ENCODE data around the gene PRICKLE2.

The PRICKLE2 gene

GRCh38 chr3:64178419-64178818 is 46.8 kb downstream of the PRICKLE2 start:
- no peak for TF ChIP-seq ZFX (IDR thresholded peaks at IDR 0.05; ENCODE audit: borderline replicate concordance)
- TF ChIP-seq, protein P1, sequence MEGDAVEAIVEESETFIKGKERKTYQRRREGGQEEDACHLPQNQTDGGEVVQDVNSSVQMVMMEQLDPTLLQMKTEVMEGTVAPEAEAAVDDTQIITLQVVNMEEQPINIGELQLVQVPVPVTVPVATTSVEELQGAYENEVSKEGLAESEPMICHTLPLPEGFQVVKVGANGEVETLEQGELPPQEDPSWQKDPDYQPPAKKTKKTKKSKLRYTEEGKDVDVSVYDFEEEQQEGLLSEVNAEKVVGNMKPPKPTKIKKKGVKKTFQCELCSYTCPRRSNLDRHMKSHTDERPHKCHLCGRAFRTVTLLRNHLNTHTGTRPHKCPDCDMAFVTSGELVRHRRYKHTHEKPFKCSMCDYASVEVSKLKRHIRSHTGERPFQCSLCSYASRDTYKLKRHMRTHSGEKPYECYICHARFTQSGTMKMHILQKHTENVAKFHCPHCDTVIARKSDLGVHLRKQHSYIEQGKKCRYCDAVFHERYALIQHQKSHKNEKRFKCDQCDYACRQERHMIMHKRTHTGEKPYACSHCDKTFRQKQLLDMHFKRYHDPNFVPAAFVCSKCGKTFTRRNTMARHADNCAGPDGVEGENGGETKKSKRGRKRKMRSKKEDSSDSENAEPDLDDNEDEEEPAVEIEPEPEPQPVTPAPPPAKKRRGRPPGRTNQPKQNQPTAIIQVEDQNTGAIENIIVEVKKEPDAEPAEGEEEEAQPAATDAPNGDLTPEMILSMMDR (IDR thresholded peaks at IDR 0.05): no peak
- peak overlapping the region; percentile 52 for H3K27ac ChIP-seq

DNA sequence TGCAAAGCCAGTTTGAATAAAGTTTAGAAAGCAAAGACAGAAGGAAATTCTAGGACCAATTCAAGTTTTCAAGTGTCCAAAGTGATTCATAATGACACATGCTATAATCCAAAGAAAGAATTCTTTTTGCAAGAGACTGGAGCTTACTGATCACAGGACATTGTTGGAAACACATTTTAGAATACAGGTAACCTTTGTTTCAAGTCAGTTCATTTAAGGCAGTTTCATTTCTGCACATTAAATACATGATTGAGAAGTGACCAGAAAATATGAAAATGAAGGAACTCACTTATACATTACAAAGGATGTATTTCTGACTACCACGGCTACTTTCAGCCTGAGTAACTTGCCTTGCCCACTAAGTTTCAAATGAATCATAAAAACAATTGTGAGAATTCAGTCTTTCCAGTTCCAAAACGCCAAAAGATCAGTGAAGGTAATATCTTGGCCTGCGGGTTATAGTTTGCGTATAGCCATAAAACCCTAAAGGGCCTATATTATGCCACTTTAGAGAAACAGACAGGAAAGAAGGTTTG is 48.7 kb downstream of the PRICKLE2 start:
- TF ChIP-seq, protein P1 (IDR thresholded peaks at IDR 0.05): no peak
- TF ChIP-seq ZFX (IDR thresholded peaks at IDR 0.05; ENCODE audit: borderline replicate concordance): no peak
- H3K27ac ChIP-seq: no peak overlapping the region

- TF ChIP-seq ZFX (IDR thresholded peaks at IDR 0.05; ENCODE audit: borderline replicate concordance): no peak
- TF ChIP-seq, protein P1 (IDR thresholded peaks at IDR 0.05): no peak
- H3K27ac ChIP-seq: no peak overlapping the region
These were observed 50.9 kb downstream of the PRICKLE2 start for GRCh38 chr3:64174328-64174727.

GRCh38 chr3:64173563-64173962 is 51.7 kb downstream of the PRICKLE2 start:
- TF ChIP-seq, protein P1 (IDR thresholded peaks at IDR 0.05): no peak
- no peak for TF ChIP-seq ZFX (IDR thresholded peaks at IDR 0.05; ENCODE audit: borderline replicate concordance)
- H3K27ac ChIP-seq: no peak overlapping the region

DNA sequence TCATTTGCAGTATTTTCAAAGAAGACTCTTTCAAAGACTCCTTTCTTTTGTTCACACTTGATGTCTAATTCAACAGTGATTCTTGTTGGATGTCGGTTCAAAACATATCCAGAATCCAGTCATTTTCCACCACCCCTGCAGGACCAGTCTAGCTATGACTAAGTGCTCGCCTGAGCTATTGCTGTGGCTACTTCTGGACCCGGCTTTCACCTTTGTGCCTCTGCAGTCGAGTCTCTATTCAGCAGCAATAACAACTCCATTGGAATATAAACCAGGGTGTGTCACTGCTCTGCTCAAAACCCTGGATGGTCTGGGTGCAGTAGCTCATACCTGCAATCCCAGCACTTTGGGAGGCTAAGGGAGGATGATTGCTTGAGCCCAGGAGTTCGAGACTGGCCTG is 55.0 kb downstream of the PRICKLE2 start:
- H3K27ac ChIP-seq: no peak overlapping the region
- TF ChIP-seq, protein P1 (IDR thresholded peaks at IDR 0.05): no peak
- TF ChIP-seq ZFX (IDR thresholded peaks at IDR 0.05; ENCODE audit: borderline replicate concordance): no peak

DNA sequence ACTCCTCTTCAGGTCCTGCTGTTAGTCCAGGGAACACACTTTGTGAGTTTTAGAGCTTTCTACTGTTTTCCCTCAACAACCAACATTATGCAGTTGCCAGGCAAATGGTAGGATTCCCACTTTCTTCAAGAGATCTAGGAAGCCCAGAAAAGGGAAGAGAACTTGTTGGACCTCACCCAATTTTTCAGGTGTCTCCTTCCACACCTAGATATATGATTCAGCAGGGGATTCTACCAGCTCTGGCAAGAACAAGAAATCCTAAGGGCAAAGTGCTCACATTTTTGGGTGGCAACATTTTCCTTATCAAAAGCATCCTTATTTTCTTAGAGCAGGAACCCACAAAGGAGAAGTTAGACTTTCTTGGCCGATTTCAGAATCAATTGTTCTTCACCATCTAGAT is 57.4 kb downstream of the PRICKLE2 start:
- TF ChIP-seq ZFX (IDR thresholded peaks at IDR 0.05; ENCODE audit: borderline replicate concordance): no peak
- TF ChIP-seq, protein P1 (IDR thresholded peaks at IDR 0.05): no peak
- no peak overlapping the region for H3K27ac ChIP-seq

- H3K27ac ChIP-seq: no peak overlapping the region
- TF ChIP-seq, protein P1 (IDR thresholded peaks at IDR 0.05): no peak
- TF ChIP-seq ZFX (IDR thresholded peaks at IDR 0.05; ENCODE audit: borderline replicate concordance): no peak
These were observed 57.9 kb downstream of the PRICKLE2 start for GRCh38 chr3:64167351-64167750.
